ENCODE results near the gene CX3CR1.
"Not testable (repeated sequence)": the region's sequence is repeated elsewhere in the genome, so short reads cannot be mapped to it uniquely, and the experiment has no call there.

GRCh38 chr3:39322209-39322715, 42.4 kb upstream of the CX3CR1 start:
- TF ChIP-seq CTCF, POLR2A, EP300, POLR2AphosphoS5 (IDR thresholded peaks at IDR 0.05): not testable (repeated sequence)
